Suprapubic skin (tissue), 4 donors: Measurements from ENCODE around the gene MIR17HG. TPM values are rescaled to one million over a fixed set of nuclear protein-coding genes. Genes with fewer than 3 reads are reported as not detected.

ENCODE experiments used
- DNase-seq, 2 donors: peaks; one replicate each; pipeline ENCODE4 v3.0.0-alpha.2; 2019; ENCODE audit warnings: low spot score in 2 of 2
- H3K27ac ChIP-seq: fragments of 200-600 bp; sonication (generic); one replicate; pipeline ENCODE4 v1.5.1; 2019
- H3K27me3 ChIP-seq: fragments of 200-600 bp; sonication (generic); one replicate; pipeline ENCODE4 v1.5.1; 2019
- H3K36me3 ChIP-seq: fragments of 200-600 bp; sonication (generic); one replicate; pipeline ENCODE4 v1.5.1; 2019
- H3K4me1 ChIP-seq: fragments of 200-600 bp; sonication (generic); one replicate; pipeline ENCODE4 v1.5.1; 2019
- H3K4me3 ChIP-seq: fragments of 200-600 bp; sonication (generic); one replicate; pipeline ENCODE4 v1.5.1; 2019; ENCODE audit warnings: mild to moderate bottlenecking
- H3K9me3 ChIP-seq: fragments of 200-600 bp; sonication (generic); one replicate; pipeline ENCODE4 v1.5.1; 2019
- EP300 ChIP-seq: sonication (generic); formaldehyde crosslinking; IDR thresholded peaks from one replicate; pipeline ENCODE4 v1.6.1; 2017; ENCODE audit warnings: antibody characterized with exemption
- POLR2A ChIP-seq, 2 donors: fragments of 450-650 bp; IDR thresholded peaks; one replicate each; pipeline ENCODE4 v1.6.1; 2017; ENCODE audit warnings: antibody characterized with exemption in 2 of 2, mild to moderate bottlenecking in 2 of 2, moderate library complexity in 2 of 2
- POLR2AphosphoS5 ChIP-seq, 3 donors: sonication (generic); formaldehyde crosslinking; IDR thresholded peaks; one replicate each; pipeline ENCODE4 v1.6.1; 2017; ENCODE audit warnings: antibody characterized with exemption in 3 of 3
- WGBS: methylation state at CpG from one replicate; pipeline ENCODE4 v1.1.5; 2018; 5-methylcytosine and 5-hydroxymethylcytosine counted together
- total RNA-seq, 4 donors: library from RNA; depleted of rRNA; stranded (reverse); fragments of >200 nt; gene quantifications; one replicate each; pipeline ENCODE4 v1.1.0, GENCODE V29; 2016
- TF ChIP-seq, protein P1 (sequence below), 2 donors: fragments of 200-600 bp in 1 of 2; fragments of 450-650 bp in 1 of 2; sonication (generic) in 1 of 2; IDR thresholded peaks; one replicate each; pipeline ENCODE4 v1.5.1; 2016 to 2019; ENCODE audit warnings: antibody characterized with exemption in 2 of 2, mild to moderate bottlenecking in 1 of 2, moderate library complexity in 1 of 2

Gene MIR17HG
- total RNA-seq, 4 donors from 2014 or later = 4.0 to 12.8 (median 4.2) TPM

GRCh38 chr13:91398413-91399188 lies 51.1 kb downstream of the MIR17HG start, which contains the start of gene GPC5:
GPC5 (plus strand) TSS chr13:91398621.
- Histone ChIP-seq H3K27me3 (peaks cover 65% of the 10 kb centered on the region), H3K9me3 (no peaks in the 10 kb centered on the region), H3K27ac (no peak within 1 kb of the TSS), H3K36me3 (no peaks in the 10 kb centered on the region), H3K4me3 (peak within 1 kb of the TSS; percentile 57), H3K4me1 (peaks cover 15% of the 10 kb centered on the region)
- WGBS = under 1% methylated on average over 26 of the region's 76 CpGs
- DNase-seq = peak in 1 of 2 donors; percentile 68
- no peak for TF ChIP-seq POLR2A (IDR thresholded peaks at IDR 0.05)
- TF ChIP-seq POLR2AphosphoS5 (IDR thresholded peaks at IDR 0.05) = no peak
- no peak for TF ChIP-seq EP300
- TF ChIP-seq, protein P1, sequence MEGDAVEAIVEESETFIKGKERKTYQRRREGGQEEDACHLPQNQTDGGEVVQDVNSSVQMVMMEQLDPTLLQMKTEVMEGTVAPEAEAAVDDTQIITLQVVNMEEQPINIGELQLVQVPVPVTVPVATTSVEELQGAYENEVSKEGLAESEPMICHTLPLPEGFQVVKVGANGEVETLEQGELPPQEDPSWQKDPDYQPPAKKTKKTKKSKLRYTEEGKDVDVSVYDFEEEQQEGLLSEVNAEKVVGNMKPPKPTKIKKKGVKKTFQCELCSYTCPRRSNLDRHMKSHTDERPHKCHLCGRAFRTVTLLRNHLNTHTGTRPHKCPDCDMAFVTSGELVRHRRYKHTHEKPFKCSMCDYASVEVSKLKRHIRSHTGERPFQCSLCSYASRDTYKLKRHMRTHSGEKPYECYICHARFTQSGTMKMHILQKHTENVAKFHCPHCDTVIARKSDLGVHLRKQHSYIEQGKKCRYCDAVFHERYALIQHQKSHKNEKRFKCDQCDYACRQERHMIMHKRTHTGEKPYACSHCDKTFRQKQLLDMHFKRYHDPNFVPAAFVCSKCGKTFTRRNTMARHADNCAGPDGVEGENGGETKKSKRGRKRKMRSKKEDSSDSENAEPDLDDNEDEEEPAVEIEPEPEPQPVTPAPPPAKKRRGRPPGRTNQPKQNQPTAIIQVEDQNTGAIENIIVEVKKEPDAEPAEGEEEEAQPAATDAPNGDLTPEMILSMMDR (IDR thresholded peaks at IDR 0.05) = no peak

DNA sequence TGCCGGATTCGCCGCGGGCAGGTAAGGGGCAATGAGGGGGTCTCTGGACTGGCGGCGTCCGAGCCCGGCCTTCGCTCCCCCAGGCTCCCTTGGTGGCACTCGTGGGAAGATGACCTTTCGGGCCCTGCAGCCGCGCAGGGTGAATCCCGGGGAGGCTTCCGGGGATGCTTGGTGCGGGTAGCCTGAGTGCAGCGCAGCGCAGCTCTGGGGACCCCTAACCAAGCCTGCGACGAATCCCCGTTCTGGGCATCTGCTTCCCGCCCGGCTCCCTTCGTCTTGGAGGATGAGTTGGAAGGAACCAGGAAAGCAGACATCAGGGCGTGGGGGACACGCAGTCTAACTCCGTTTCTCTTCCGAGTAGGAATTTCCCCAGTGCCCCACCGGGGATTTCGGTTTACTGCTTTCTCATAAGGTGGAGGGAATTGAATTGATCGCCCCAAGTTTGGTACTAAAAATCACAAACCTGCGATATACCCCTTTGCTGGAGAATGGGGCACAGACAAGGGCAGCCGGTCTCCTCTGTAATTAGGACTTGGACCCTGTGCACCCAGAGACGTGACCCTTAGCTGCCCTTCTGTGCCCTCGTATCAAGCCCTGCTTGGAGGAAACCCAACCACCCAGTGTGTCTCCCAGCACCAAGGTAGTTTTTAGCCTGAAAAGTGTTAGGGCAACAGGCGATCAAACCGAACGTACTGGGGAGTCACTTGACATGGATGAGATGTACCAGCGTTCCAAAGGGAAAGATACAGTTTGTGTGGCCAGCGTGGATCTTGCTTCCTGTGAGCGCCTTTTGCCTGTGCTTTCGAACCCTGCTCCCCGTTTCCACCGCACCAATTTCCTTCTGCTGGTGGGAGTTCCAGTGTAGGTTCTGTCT lies 51.9 kb downstream of the MIR17HG start:
- peak overlapping the region; percentile 57 for H3K4me3 ChIP-seq
- no peak overlapping the region for H3K27ac ChIP-seq
- H3K27me3 ChIP-seq = peaks cover 57% of the 10 kb centered on the region
- H3K36me3 ChIP-seq = no peaks in the 10 kb centered on the region
- peaks cover 15% of the 10 kb centered on the region for H3K4me1 ChIP-seq
- no peak for DNase-seq
- TF ChIP-seq, protein P1 (IDR thresholded peaks at IDR 0.05) = no peak
- no peak for TF ChIP-seq POLR2A (IDR thresholded peaks at IDR 0.05)
- no peaks in the 10 kb centered on the region for H3K9me3 ChIP-seq
- 54% methylated on average over 16 of the region's 44 CpGs for WGBS

GRCh38 chr13:91400063-91400399 lies 52.5 kb downstream of the MIR17HG start:
- TF ChIP-seq POLR2AphosphoS5 (IDR thresholded peaks at IDR 0.05) (no peak), POLR2A (IDR thresholded peaks at IDR 0.05) (no peak)
- TF ChIP-seq, protein P1 (IDR thresholded peaks at IDR 0.05) = no peak
- no peak for DNase-seq
- no peaks in the 10 kb centered on the region for H3K36me3 ChIP-seq
- peaks cover 15% of the 10 kb centered on the region for H3K4me1 ChIP-seq
- no peak overlapping the region for H3K27ac ChIP-seq
- no peak overlapping the region for H3K4me3 ChIP-seq
- 82% methylated on average over 6 of the region's 6 CpGs for WGBS
- peaks cover 51% of the 10 kb centered on the region for H3K27me3 ChIP-seq
- no peaks in the 10 kb centered on the region for H3K9me3 ChIP-seq

DNA sequence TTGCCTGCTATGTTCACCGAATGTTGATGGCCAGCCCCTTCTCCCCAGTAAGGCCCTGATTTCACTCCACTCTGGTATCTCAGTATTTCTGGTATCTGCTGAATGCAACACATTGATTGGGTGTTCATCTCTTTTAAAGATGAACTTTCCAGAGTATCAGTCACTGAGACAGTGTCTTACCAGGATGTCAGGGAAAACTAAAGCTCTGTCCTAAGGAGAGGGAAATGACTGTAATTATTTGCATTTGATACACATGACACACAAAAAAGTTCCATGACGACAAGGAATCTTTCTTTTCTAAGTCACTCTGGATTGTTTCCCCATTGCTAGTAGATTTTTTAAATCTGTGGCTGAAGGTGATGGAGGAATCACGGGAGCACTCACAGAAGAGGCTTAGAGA lies 53.2 kb downstream of the MIR17HG start:
- TF ChIP-seq POLR2A (IDR thresholded peaks at IDR 0.05) (no peak), EP300 (no peak), POLR2AphosphoS5 (IDR thresholded peaks at IDR 0.05) (no peak)
- TF ChIP-seq, protein P1 (IDR thresholded peaks at IDR 0.05) = no peak
- no peaks in the 10 kb centered on the region for H3K9me3 ChIP-seq
- H3K27ac ChIP-seq = no peak overlapping the region
- H3K36me3 ChIP-seq = no peaks in the 10 kb centered on the region
- H3K4me1 ChIP-seq = peaks cover 15% of the 10 kb centered on the region
- H3K27me3 ChIP-seq = peaks cover 44% of the 10 kb centered on the region
- no peak for DNase-seq
- WGBS = 72% methylated on average over 3 of the region's 3 CpGs
- no peak overlapping the region for H3K4me3 ChIP-seq

DNA sequence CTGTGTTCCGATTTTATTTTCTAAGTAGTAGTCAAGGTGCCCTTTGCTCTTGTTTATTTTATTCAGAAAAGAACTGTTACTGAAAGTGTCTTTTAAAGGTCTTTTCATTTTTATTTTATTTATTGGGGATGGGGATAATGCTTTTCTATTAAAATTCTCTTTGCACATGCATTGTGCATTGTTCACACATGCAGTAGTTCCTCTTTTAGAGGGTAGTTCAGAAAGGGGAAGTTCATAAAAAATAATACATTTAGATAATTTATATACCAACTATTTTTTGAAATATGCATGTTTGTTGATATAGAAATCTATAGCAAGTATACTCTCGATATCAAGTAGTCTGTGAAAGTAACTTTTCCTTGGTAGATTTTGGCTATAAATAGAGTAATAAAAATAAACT lies 54.4 kb downstream of the MIR17HG start:
- no peak overlapping the region for H3K4me3 ChIP-seq
- peaks cover 15% of the 10 kb centered on the region for H3K4me1 ChIP-seq
- no peaks in the 10 kb centered on the region for H3K36me3 ChIP-seq
- no peak overlapping the region for H3K27ac ChIP-seq
- H3K9me3 ChIP-seq = no peaks in the 10 kb centered on the region
- H3K27me3 ChIP-seq = peaks cover 32% of the 10 kb centered on the region
- TF ChIP-seq POLR2AphosphoS5 (IDR thresholded peaks at IDR 0.05) (no peak), POLR2A (IDR thresholded peaks at IDR 0.05) (no peak), EP300 (no peak)
- TF ChIP-seq, protein P1 (IDR thresholded peaks at IDR 0.05) = no peak
- no peak for DNase-seq
- WGBS = 78% methylated on average over 2 of the region's 2 CpGs
